Measurements from ENCODE around the gene PKP4.

GRCh38 chr2:158560259-158560658, 103.5 kb downstream of the PKP4 start:
- TF ChIP-seq EZH2 (IDR thresholded peaks at IDR 0.05) (no peak), POLR2AphosphoS5 (IDR thresholded peaks at IDR 0.05; ENCODE audit: borderline replicate concordance, low read depth, low read length) (no peak)
